ENCODE data around the gene B4GAT1.

Gene B4GAT1

GRCh38 chr11:66336234-66337102 lies 11.0 kb downstream of the B4GAT1 start, which contains the start of gene RIN1:
Gene RIN1 (minus strand): TSS chr11:66336434. CDS start chr11:66336402, 32 bp downstream.
- peak; percentile 79 for DNase-seq (ENCODE audit: low read depth, low spot score)

GRCh38 chr11:66335531-66336233 lies 11.7 kb downstream of the B4GAT1 start:
- DNase-seq (ENCODE audit: low read depth, low spot score), result peak; percentile 56

GRCh38 chr11:66334605-66335442 lies 12.6 kb downstream of the B4GAT1 start:
- no peak for DNase-seq (ENCODE audit: low read depth, low spot score)

GRCh38 chr11:66333896-66334604 lies 13.4 kb downstream of the B4GAT1 start:
- no peak for DNase-seq (ENCODE audit: low read depth, low spot score)

- DNase-seq (ENCODE audit: low read depth, low spot score), result no peak
These were observed 14.1 kb downstream of the B4GAT1 start for GRCh38 chr11:66333220-66333877.

GRCh38 chr11:66332371-66333219 lies 14.8 kb downstream of the B4GAT1 start:
- DNase-seq (ENCODE audit: low read depth, low spot score), result no peak

- no peak for DNase-seq (ENCODE audit: low read depth, low spot score)
These were observed 15.7 kb downstream of the B4GAT1 start for GRCh38 chr11:66331542-66332370.

- DNase-seq (ENCODE audit: low read depth, low spot score), result no peak
These were observed 16.5 kb downstream of the B4GAT1 start for GRCh38 chr11:66330931-66331330.

GRCh38 chr11:66329165-66329673 lies 18.2 kb downstream of the B4GAT1 start:
- DNase-seq (ENCODE audit: low read depth, low spot score), result no peak

- DNase-seq (ENCODE audit: low read depth, low spot score), result peak; percentile 96
These were observed 18.9 kb downstream of the B4GAT1 start for GRCh38 chr11:66328302-66329144.

GRCh38 chr11:66328031-66328301 lies 19.5 kb downstream of the B4GAT1 start:
- DNase-seq (ENCODE audit: low read depth, low spot score), result no peak

GRCh38 chr11:66327171-66328030 lies 20.0 kb downstream of the B4GAT1 start:
- no peak for DNase-seq (ENCODE audit: low read depth, low spot score)

- DNase-seq (ENCODE audit: low read depth, low spot score), result no peak
These were observed 20.9 kb downstream of the B4GAT1 start for GRCh38 chr11:66326261-66327111.

- DNase-seq (ENCODE audit: low read depth, low spot score), result no peak
These were observed 22.2 kb downstream of the B4GAT1 start for GRCh38 chr11:66325263-66325671.

GRCh38 chr11:66324664-66325063 lies 22.8 kb downstream of the B4GAT1 start:
- peak; percentile 57 for DNase-seq (ENCODE audit: low read depth, low spot score)

- no peak for DNase-seq (ENCODE audit: low read depth, low spot score)
These were observed 23.7 kb downstream of the B4GAT1 start for GRCh38 chr11:66323684-66324083.

Data from ELF-1 (cell line).